Measurements from ENCODE around the gene ZNF268.
"Not testable (repeated sequence)": the region's sequence is repeated elsewhere in the genome, so short reads cannot be mapped to it uniquely, and the experiment has no call there.

ZNF268 gene

GRCh38 chr12:133236144-133236543 lies 54.8 kb downstream of the ZNF268 start:
- H3K36me3 Mint-ChIP-seq, result no peaks in the 10 kb centered on the region
- no peaks in the 10 kb centered on the region for H3K4me1 Mint-ChIP-seq
- CTCF ChIA-PET, result no interaction called here
- no peaks in the 10 kb centered on the region for H3K27me3 Mint-ChIP-seq
- H3K9me3 Mint-ChIP-seq, result peaks cover 51% of the 10 kb centered on the region
- no peak for DNase-seq
- no peak overlapping the region for H3K27ac Mint-ChIP-seq
- H3K4me3 Mint-ChIP-seq, result no peak overlapping the region

DNA sequence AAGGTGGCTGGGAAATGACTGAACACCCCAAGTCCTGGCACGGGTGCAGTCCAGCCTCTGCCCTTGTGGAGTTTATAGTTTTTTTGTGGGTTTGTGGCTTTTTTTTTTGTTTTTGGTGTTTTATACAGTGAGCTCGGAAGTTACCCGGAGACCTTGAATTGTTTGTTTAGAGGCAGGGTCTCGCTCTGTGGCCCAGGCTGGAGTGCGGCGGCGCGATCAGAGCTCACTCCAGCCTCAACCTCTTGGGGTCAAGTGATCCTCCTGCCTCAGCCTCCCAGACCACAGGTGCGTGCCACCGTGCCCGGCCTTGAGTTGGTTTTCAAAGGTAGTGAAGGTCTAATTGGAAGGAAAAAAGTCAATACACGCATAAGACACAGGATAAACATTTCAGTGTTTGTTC lies 55.3 kb downstream of the ZNF268 start:
- Mint-ChIP-seq H3K4me3 (no peak overlapping the region), H3K9me3 (peaks cover 51% of the 10 kb centered on the region), H3K36me3 (no peaks in the 10 kb centered on the region), H3K4me1 (no peaks in the 10 kb centered on the region), H3K27me3 (no peaks in the 10 kb centered on the region), H3K27ac (no peak overlapping the region)
- CTCF ChIA-PET, result no interaction called here
- no peak for DNase-seq

DNA sequence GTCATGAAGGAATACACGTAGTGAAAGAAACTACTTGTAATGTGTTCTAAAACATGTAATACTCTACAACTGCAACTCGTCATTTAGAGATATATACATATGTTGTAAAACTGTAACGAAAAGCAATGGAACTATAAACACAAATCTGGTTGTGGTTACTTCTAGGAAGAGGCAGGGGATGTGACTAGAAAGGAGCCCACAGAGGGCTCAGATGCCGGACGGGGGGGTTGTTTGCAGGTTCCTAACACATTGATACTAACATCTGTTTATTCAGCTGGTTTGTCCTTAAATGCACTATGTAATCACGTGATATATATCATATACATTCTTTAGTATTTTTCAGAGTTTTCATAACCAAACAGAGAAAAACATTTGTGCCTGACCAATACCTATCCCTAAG lies 70.4 kb downstream of the ZNF268 start:
- H3K4me3 Mint-ChIP-seq, result no peak overlapping the region
- H3K9me3 Mint-ChIP-seq, result peaks cover 46% of the 10 kb centered on the region
- H3K27ac Mint-ChIP-seq, result no peak overlapping the region
- H3K4me1 Mint-ChIP-seq, result no peaks in the 10 kb centered on the region
- no peak for DNase-seq
- CTCF ChIA-PET, result no interaction called here
- H3K36me3 Mint-ChIP-seq, result no peaks in the 10 kb centered on the region
- H3K27me3 Mint-ChIP-seq, result no peaks in the 10 kb centered on the region

DNA sequence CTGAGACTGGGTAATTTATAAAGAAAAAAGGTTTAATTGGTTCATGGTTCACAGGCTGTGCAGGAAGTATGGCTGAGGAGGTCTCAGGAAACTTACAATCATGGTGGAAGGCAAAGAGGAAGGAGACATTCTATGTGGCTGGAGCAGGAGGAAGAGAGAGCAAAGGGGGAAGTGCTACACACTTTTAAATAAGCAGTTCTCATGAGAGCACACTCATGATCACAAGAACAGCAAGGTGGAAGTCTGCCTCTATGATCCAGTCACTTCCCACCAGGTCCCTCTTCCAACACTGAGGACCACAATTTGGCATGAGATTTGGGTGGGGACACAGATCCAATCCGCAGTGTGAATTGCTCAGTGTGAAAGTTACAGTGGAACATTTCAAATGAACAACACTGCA lies 74.5 kb downstream of the ZNF268 start:
- CTCF ChIA-PET, H3K36me3 Mint-ChIP-seq, H3K27me3 Mint-ChIP-seq, H3K27ac Mint-ChIP-seq, DNase-seq, H3K4me3 Mint-ChIP-seq, H3K4me1 Mint-ChIP-seq: not testable (repeated sequence)
- H3K9me3 Mint-ChIP-seq, result peaks cover 34% of the 10 kb centered on the region

DNA sequence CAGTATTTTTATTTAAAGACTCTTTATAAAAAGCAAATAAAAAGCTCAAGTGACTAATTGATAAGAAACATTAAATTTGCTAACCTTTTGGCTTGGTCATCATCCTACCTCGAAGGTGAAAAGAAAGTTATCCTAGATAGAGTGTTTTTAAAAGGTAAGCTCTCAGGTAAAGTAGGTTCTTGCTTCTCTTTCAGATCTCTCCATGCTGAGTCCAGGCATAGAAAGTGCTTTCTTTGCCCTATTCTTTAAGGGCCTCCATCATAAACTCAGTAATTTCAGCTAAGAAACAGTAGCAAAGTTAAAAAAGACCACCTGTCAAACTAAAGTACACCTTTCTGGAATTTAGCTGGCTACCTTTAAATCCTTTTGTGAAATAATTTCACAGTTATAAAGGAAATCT lies 75.0 kb downstream of the ZNF268 start:
- CTCF ChIA-PET, result no interaction called here
- Mint-ChIP-seq H3K27ac (no peak overlapping the region), H3K4me1 (no peaks in the 10 kb centered on the region), H3K9me3 (peaks cover 33% of the 10 kb centered on the region), H3K4me3 (no peak overlapping the region), H3K27me3 (no peaks in the 10 kb centered on the region), H3K36me3 (no peaks in the 10 kb centered on the region)
- DNase-seq, result no peak

DNA sequence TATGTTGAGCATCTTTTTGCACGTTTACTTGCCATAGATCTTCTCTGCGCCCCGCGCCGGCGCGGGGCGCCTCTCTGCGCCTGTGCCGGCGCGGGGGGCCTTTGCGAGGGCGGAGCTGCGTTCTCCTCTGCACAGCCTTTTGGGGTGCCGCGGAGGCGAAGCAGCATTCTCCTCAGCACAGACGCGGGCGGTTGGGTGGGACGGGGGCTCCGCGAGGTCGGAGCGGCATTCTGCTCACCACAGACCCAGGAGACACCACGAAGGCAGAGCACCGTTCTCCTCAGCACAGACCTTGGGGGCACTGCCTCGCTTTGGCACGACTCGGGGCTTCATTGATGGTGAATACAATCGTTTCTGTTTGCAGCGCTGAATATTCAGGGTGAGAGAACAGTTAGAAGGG lies 82.9 kb downstream of the ZNF268 start:
- H3K4me3 Mint-ChIP-seq, result no peak overlapping the region
- no peak for DNase-seq
- CTCF ChIA-PET, result no interaction called here
- H3K36me3 Mint-ChIP-seq, result no peaks in the 10 kb centered on the region
- no peak overlapping the region for H3K27ac Mint-ChIP-seq
- H3K27me3 Mint-ChIP-seq, result no peaks in the 10 kb centered on the region
- H3K9me3 Mint-ChIP-seq, result peaks cover 2% of the 10 kb centered on the region
- H3K4me1 Mint-ChIP-seq, result no peaks in the 10 kb centered on the region

All from activated naive CD4-positive, alpha-beta T cell treated with anti-CD3 and anti-CD28 coated beads, Interleukin-2, amount 10 ng/mL, durations not matched to agents 7 days and 5 days (primary cell).